GM10266 (cell line): Measurements from ENCODE around the gene PXT1.

Experiments used
- DNase-seq: peaks from one replicate; pipeline ENCODE4 v3.0.0; 2012; ENCODE audit errors: extremely low spot score
- TF ChIP-seq, protein P1 (sequence below): IDR thresholded peaks from 2 replicates; pipeline ENCODE4 v1.5.1; 2012; ENCODE audit warnings: mild to moderate bottlenecking, low read depth; ENCODE audit not compliant: control insufficient read depth, insufficient read depth; ENCODE audit errors: missing control alignments

PXT1 gene

DNA sequence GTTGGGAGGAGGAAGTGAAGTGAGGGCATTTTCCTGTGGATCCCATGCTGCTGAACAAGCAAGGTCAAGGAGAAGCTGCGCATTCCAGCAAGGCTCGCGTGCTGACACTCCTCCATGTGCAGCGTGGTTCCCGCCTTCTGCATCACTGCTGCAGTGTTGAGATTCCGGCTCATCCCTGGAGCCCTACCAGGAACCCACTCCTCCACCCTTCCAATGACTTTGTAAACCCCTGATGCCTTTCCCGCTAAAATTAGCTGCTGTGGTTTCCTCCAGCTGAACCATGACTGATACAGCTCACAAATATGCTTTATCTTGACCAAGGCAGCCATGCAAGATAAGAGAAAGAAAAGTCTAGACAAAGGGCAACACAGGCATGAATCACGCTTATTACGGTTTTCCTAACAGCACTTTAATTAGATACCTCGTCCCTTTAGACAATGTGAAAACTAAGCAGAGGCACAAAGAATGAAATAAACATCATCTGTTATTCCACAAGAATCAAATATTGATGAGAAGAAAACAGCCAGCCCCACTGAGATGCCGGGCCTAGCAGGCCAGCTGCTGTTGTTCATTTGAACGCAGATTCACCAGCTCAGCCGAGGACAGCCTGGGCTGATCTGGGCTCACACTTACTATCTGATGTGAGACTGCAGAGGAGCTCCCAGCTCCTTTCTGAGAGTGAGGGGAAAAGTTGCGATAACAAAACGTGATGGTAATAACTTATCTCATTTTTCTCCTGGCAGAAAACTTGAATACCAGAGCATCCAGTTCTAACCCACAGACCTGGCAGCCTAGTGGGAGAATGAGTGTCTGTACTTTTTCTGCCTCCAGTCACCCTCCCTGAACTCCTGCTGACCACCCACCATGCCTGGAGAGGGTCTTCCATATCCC lies 91.7 kb downstream of the PXT1 start:
- DNase-seq: no peak
- TF ChIP-seq, protein P1, sequence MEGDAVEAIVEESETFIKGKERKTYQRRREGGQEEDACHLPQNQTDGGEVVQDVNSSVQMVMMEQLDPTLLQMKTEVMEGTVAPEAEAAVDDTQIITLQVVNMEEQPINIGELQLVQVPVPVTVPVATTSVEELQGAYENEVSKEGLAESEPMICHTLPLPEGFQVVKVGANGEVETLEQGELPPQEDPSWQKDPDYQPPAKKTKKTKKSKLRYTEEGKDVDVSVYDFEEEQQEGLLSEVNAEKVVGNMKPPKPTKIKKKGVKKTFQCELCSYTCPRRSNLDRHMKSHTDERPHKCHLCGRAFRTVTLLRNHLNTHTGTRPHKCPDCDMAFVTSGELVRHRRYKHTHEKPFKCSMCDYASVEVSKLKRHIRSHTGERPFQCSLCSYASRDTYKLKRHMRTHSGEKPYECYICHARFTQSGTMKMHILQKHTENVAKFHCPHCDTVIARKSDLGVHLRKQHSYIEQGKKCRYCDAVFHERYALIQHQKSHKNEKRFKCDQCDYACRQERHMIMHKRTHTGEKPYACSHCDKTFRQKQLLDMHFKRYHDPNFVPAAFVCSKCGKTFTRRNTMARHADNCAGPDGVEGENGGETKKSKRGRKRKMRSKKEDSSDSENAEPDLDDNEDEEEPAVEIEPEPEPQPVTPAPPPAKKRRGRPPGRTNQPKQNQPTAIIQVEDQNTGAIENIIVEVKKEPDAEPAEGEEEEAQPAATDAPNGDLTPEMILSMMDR: no peak

DNA sequence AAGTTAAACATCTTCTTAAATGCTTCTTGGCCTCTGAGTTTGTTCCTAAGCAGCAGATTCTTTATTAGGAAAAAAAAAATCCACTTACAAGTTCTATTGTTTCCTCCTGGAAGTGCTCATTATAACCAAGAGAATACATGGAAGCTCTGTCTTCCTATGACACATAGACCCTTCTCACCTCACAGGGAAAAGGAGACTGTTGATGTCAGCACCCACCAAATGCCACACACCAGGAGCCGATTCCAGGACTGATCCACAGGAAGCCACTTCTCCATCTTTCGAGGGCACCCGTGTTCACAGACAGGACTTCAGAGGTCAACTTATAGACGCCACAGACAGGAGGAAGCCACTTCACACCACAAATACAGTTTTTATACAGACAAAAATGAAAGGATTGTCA lies 92.6 kb downstream of the PXT1 start:
- no peak for DNase-seq
- TF ChIP-seq, protein P1: no peak

DNA sequence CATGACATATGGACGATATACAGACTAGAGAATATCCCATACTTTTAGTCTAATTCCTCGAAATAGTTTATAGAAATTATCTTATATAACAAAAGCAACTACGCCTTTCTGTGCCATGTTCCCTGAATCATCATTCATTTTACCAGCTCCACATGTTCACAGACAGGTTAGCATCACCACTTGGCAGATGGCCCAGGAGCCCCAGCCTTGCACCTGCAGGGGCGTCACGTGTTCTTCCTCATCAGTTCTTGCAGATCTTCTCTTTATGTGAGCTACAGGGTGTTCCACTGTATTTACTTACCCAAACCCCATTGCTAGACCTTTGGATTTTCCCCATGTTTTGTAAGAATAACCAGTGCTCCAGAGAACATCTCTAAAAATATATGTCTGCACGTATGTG lies 93.4 kb downstream of the PXT1 start:
- TF ChIP-seq, protein P1: no peak
- no peak for DNase-seq

DNA sequence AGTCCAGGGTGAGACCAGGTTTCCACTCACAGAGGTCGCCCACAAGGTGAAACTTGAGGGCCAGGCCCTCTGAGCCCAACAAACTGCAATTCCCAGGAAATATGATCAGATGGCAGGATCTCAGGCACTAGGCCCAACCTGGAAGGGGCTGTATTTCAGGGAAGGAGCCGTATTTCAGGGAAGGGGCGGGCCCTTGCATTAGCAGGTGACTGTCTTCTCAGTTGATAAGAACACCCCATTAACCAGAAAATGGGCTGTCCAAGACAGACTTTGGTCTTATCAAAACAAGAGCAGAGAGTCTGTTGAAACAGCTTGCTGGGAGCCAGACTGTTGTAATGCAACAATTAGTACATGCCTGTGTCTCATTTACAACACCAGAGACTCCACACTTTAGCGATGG lies 95.0 kb downstream of the PXT1 start:
- TF ChIP-seq, protein P1: no peak
- no peak for DNase-seq

DNA sequence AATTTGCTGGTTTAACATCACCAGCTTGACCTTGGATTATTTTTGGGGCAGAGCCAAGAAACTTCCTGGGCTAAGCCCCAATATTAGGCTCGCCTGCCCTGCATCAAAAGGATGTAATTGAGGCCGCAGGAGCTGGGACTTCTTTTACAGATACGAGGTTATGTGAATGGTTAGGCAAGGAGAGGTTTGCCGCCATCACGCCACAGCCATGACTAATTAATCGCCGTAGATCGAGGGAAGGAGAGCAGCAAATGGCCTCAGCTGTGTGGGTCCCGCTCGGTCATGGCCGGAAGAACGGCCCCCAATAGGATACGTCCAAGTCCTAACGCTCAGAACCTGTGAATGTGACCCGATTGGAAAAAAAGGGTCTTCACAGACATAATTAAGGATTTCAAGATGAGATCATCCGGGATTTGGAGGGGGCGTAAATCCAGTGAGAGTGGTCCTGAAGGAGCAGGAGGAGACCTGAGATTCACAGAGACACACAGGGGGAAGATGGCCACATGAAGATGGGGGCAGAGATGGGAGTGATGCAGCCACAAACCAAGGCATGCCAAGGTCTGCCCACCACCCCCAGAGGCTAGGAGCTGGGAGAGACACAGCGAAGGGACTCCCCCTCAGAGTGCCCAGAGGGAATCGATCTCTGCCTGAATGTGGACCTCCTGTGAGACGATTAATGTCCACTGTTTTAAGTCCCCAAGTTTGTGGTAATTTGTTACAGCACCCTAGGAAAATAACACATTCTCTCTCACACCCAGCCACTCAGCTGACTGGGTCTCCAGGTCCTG lies 96.0 kb downstream of the PXT1 start:
- TF ChIP-seq, protein P1: no peak
- no peak for DNase-seq

DNA sequence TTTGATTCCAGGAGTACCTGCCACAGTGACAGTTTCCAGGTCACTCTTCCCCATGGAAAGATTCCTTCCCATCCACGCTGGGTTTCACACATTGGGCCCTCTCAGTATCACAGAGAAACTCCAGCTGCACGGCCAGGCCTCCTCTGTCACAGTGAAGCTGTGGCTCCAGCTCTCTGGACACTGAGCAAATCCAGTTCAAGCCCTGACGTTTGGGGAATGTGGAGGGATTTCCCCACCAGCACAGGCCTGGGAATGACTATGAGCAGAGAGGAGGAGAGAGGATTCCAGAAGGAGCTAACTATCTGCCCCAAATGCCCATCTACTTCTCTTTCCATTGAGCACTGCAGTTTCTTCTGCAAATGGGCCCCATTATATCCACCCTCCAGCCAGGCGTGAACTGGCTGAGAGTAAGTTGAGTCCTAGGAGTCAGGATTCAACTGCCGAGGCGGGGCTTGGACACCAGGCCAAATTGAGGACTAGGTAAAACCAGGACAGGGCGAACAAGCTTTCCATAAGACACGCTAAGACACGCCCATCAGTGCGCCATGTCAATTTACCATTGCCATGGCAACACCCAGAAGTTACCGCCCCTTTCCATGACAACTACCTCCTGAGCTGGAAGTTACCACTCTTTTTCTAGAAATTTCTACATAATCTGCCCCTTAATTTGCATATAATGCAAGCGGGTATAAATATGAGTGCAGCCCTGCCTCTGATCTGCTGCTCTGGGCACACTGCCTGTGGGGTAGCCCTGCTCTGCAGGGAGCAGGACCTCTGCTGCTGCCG lies 96.8 kb downstream of the PXT1 start:
- no peak for DNase-seq
- TF ChIP-seq, protein P1: no peak
